ENCODE measurements around the gene LRRC38.
"Not testable (repeated sequence)": the region's sequence is repeated elsewhere in the genome, so short reads cannot be mapped to it uniquely, and the experiment has no call there.

LRRC38 gene

DNA sequence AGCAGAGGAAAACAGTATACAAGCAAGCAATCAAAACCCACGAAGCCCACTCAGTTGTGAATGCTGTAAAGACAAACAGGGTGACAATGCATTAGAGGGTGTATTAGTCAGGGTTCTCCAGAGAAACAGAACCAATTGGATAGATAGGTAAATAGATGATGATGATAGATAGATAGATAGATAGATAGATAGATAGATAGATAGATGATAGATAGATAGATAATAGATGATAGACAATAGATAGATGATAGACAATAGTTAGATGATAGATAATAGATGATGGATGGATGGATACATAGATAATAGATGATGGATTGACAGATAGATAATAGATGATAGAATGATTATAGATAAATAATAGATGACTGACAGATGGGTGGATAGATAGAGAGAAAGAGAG lies 48.3 kb downstream of the LRRC38 start:
- no peak for DNase-seq (ENCODE audit: low read depth)

DNA sequence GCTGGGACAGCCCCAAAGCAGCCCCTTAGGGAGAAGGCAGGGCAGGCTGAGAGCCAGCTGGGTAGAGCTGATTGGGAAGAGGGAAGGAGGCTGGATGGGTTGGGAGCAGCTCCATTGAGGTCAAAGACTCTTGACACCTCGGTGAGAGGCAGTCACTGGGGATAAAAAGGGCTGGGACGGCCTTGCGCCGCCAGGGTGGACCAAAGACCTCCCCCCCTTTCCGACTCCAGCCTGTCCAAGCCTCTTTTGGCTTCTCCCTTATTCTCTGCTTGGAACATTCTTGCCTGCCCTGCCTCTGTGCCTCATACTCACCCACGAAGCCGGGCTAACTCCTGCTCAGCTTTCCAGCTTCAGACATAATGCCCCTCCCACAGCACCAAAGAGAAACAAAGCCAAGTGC lies 51.1 kb downstream of the LRRC38 start:
- DNase-seq (ENCODE audit: low read depth): no peak

DNA sequence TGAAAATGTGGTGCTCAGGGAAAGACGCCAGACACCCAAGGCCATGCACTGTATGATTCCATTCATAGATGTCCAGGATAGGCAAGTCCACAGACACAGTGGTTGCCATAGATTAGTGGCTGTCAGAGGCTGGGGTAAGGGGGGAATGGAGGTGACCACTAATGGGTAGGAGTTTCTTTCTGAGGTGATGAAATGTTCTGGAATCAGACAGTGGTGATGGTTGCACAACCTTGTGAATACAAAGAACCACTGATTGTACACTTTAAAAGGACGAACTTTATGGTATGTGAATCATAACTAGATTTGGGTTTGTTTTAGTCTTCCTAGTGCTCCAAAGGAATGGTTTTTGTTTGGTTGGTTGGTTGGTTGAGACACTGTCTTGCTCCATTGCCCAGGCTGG lies 51.8 kb downstream of the LRRC38 start:
- DNase-seq (ENCODE audit: low read depth): no peak

DNA sequence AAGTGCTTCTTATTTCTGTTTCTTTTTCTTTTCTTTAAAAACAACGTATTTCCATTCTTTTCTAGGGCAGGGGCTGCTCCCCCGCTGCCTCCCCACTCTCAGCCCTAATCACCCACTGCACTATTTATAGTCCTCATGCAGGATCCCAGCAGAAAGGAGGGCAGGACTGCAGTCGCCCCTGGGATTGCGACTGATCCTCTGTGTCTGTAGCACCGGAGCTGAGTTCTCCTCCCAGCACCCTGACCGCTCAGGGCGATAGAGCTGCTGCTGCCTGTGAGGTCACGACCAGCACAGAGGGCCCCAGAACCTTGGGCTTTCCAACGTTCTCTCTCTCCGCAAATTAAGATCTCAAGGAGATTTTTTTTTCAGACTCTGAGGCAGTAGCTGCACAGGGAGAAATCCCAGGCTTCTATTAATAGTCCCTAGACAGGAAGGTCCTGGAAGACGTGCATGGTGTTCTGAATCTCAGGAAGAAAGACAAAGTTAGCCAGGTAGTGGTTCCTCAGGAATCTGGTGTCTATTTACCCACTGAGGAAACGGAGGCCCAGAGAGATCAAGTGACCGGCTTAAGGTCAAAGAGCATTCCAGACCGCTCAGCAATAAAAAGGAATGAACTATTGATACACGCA lies 56.8 kb downstream of the LRRC38 start:
- DNase-seq (ENCODE audit: low read depth): no peak

DNA sequence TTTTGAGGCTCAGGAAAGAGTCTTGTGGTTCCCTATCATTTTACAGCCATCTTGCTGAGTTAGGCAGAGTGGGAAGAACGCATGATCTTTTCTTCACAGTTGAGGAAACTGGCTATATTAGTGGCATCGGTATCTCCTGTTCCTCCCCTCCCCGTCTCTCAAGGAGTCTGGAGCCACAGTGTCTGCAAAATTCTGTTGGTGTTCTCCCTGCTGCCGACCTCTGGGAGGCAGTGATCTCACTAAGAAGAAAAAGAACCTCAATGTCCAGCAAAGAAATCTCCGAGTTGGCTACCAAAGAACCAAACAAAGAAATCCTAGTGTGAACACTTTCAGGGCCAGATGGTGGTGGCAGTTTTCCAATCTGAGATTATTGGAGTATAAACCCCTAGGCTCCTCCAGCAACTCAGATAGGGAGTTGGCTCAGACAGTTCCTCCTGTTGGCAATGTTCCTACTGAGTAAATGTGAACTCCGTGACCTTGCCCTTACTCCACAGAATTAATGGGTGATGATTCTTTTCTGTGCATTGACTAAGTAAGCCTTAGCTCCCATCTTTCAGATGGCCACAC lies 62.3 kb downstream of the LRRC38 start:
- no peak for DNase-seq (ENCODE audit: low read depth)

DNA sequence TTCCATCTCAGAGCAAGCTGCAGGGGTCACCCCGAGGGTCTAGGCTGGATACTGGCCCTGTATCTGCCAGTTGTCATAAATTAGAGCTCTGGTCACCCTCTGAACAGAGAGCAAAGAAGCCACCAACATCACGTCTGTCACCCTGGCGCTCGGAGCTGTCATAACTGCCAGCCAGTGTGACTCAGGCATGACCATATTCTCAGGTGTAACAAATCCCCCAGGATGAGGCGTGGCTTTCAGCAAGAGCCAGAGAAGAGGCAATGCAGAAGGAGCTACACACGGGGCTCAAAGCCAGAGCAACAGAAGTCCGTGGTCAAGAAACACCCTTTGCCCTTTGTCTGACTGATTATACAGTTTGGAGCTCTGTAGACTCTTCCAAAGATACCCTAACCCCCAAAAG lies 63.6 kb downstream of the LRRC38 start:
- no peak for DNase-seq (ENCODE audit: low read depth)

DNA sequence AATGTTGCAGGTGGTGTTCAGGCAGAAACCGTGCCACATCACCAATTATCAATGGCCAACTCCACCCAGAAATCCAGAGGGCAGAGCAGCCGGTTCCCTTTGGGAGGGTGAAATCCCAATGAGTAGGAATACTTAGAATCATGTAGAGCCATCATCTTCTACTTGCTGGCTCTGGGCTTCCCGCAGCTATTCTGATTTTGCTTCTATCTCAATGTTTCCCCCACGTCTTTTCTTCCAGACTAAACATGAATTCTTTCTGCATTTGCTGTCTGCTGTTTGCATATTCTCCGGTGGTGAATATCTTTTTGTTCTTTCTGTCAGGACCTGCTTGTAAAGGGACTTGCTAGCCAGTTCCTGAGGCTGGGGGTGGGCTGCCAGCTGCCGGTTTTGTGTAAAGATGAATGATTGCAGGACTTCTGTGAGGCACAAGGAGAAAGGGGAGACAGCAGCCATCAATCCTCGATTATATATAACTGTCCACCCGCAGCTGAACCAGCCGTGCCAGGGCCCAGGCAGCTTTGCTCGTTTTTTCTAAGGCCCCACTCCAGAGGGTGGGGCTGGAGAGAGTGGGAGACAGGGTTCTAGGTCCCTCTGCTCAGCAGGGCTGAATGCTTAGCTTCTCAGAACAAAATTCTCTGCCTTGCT lies 70.3 kb downstream of the LRRC38 start:
- no peak for DNase-seq (ENCODE audit: low read depth)

DNA sequence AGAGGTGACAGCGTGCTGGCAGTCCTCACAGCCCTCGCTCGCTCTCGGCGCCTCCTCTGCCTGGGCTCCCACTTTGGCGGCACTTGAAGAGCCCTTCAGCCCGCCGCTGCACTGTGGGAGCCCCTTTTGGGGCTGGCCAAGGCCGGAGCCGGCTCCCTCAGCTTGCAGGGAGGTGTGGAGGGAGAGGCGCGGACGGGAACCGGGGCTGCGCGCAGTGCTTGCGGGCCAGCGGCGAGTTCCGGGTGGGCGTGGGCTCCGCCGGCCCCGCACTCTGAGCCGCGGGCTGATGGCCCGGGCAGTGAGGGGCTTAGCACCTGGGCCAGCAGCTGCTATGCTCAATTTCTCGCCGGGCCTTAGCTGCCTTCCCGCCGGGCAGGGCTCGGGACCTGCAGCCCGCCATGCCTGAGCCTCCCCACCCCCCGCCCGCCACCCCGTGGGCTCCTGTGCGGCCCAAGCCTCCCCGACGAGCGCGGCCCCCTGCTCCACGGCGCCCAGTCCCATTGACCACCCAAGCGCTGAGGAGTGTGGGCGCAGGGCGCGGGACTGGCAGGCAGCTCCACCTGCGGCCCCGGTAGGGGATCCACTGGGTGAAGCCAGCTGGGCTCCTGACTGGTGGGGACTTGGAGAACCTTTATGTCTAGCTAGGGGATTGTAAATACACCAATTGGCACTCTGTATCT lies 74.6 kb downstream of the LRRC38 start:
- not testable (repeated sequence) for DNase-seq (ENCODE audit: low read depth)

DNA sequence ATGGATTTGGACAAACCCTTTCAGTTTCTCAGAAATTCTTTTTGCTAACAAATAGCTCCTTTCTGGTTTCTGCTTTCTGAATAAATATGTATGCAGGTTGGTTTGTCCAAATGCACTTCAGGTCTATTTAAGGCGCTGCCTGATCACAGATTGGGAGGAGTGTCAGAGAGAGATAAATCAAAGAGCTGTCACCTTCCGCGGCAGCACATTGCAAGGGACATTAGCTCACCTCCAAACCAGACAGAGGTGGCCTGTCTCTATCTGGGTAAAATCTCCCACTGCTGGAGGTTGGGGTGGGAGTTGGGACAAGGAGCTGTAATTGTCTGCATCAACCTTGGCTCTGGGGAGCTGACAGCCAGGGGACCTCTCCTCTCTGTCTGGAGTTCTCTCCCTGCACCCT lies 78.3 kb downstream of the LRRC38 start:
- no peak for DNase-seq (ENCODE audit: low read depth)

DNA sequence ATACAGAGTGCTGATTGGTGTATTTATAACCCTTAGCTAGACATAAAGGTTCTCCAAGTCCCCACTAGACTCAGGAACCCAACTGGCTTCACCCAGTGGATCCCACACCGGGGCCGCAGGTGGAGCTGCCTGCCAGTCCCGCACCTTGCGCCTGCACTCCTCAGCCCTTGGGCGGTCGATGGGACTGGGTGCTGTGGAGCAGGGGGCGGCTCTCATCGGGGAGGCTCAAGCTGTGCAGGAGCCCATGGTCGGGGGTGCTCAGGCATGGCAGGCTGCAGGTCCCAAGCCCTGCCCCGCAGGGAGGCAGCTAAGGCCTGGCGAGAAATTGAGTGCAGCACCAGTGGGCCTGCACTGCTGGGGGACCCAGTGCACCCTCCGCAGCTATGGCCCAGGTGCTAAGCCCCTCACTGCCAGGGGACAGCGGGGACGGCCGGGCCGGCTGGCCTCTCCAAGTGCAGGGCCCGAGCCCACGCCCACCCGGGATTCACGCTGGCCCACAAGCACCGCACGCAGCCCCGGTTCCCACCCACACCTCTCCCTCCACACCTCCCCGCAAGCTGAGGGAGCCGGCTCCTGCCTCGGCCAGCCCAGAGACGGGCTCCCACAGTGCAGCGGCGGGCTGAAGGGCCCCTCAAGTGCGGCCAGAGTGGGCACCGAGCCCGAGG lies 80.0 kb downstream of the LRRC38 start:
- DNase-seq (ENCODE audit: low read depth): not testable (repeated sequence)

DNA sequence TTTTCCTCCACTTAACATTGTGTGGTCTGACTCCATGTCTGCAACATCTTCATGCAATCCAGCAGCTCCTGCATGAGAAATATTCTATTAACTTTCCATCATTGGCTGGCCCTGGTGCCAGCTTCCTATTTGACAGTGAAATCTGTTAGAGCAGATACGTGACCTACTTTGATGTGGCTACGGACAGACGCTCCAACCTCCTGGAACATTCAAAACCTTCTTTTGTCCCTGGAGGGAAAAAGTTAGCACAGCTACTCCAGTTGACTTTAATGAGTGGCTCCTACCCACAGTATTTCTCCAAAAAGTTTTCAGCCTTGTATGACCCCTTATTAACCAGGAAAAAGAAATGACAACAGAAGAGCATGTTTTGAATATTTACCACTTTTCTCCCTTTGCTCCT lies 81.6 kb downstream of the LRRC38 start:
- DNase-seq (ENCODE audit: low read depth): no peak

DNA sequence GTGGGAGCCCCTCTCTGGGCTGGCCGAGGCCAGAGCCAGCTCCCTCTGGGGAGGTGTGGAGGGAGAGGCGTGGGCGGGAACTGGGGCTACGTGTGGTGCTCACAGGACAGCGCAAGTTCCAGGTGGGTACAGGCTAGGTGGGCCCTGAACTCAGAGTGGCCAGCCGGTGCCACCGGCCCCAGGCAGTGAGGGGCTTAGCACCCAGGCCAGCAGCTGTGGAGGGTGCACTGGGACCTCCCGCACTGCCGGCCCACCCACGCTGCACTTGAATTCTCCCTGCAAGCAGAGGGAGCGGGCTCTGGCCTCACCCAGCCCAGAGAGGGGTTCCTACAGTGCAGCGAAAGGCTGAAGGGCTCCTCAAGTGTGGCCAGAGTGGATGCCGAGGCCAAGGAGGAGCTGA lies 83.3 kb downstream of the LRRC38 start:
- DNase-seq (ENCODE audit: low read depth): no peak
